HCT116 (cell line): ENCODE data around the gene OTOG. TPM values are rescaled to one million over a fixed set of nuclear protein-coding genes. Genes with fewer than 3 reads are reported as not detected.

Experiments used
- ATAC-seq: fragments of 200-7000 bp; cut with Tn5 transposase; 2 replicates; pipeline ENCODE4 v1.9.1; 2020; ENCODE audit warnings: mild to moderate bottlenecking, moderate library complexity
- BruUV-seq: library from RNA; stranded (reverse); fragments of 400-500 nt; replicated peaks from 2 replicates; lab custom pipeline; 2021; lab: Mats Ljungman, UMichigan
- CTCF ChIA-PET: fragments of 300-600 bp; sonication (Branson Sonifier 250); formaldehyde crosslinking; loops from one replicate; lab custom pipeline; 2021; ENCODE audit warnings: antibody characterized with exemption; lab: Charles Lee
- POLR2A ChIA-PET: fragments of 300-600, 350-600 bp; sonication (Branson Sonifier 250); formaldehyde crosslinking; loops from one replicate; lab custom pipeline; 2021; ENCODE audit warnings: antibody characterized with exemption; lab: Charles Lee
- RAD21 ChIA-PET, 2 experiments: fragments of 300-600 bp; sonication (Branson Sonifier 250); formaldehyde crosslinking; loops; one replicate each; lab custom pipeline; 2023; ENCODE audit warnings: low total read pairs in 2 of 2; ENCODE audit not compliant: uncharacterized antibody in 2 of 2, unreplicated experiment in 2 of 2, low non-redundant PET in 1 of 2; lab: Charles Lee
- DNase-seq: peaks from one replicate; pipeline ENCODE4 v3.0.0-alpha.2; 2010; ENCODE audit warnings: low read depth, low spot score
- H2AFZ ChIP-seq: fragments of 200-600 bp; shearing (Covaris generic), sonication (generic); 2 replicates; pipeline ENCODE4 v1.6.1; 2017; ENCODE audit warnings: low read depth, mixed run types, mixed read lengths, antibody characterized with exemption, low read length; ENCODE audit not compliant: poor library complexity, severe bottlenecking
- H3K27ac ChIP-seq: 2 replicates; pipeline ENCODE4 v1.5.1; 2012; ENCODE audit warnings: low read depth, low read length
- H3K27me3 ChIP-seq: fragments of 200-600 bp; sonication (generic); 2 replicates; pipeline ENCODE4 v1.6.1; 2016; ENCODE audit warnings: mixed run types, low read length, mixed read lengths; ENCODE audit not compliant: insufficient read depth
- H3K36me3 ChIP-seq, 2 experiments: fragments of 200-500 bp in 1 of 2; fragments of 200-600 bp in 1 of 2; sonication (Bioruptor generic) in 1 of 2; sonication (generic) in 1 of 2; 2 replicates each; pipeline versions ENCODE4 v1.5.1 to v1.6.1; 2014 to 2016; ENCODE audit warnings: low read length in 2 of 2, inconsistent platforms in 1 of 2, mixed read lengths in 1 of 2, mixed run types in 1 of 2; ENCODE audit not compliant: insufficient read depth in 2 of 2, control insufficient read depth in 1 of 2
- H3K4me1 ChIP-seq, 2 experiments: fragments of 200-600 bp in 1 of 2; sonication (generic) in 1 of 2; 2 replicates each; pipeline versions ENCODE4 v1.5.1 to v1.6.1; 2012 to 2017; ENCODE audit warnings: low read length in 2 of 2, inconsistent platforms in 1 of 2, mild to moderate bottlenecking in 1 of 2, mixed read lengths in 1 of 2, mixed run types in 1 of 2, moderate library complexity in 1 of 2; ENCODE audit not compliant: insufficient read depth in 2 of 2, control insufficient read depth in 1 of 2
- H3K4me2 ChIP-seq: fragments of 200-600 bp; sonication (generic); 2 replicates; pipeline ENCODE4 v1.6.1; 2017; ENCODE audit warnings: mixed run types, low read length, mixed read lengths
- H3K4me3 ChIP-seq, 2 experiments: fragments of 200-600 bp in 1 of 2; sonication (generic) in 1 of 2; replicated peaks in 1 of 2; 2 replicates each; pipeline ENCODE4 v1.5.1; 2011 to 2016; ENCODE audit warnings: low read length in 2 of 2, control low read depth in 1 of 2, low read depth in 1 of 2, mild to moderate bottlenecking in 1 of 2, mixed read lengths in 1 of 2, mixed run types in 1 of 2
- H3K79me2 ChIP-seq: fragments of 200-600 bp; sonication (generic); 2 replicates; pipeline ENCODE4 v1.6.1; 2017; ENCODE audit warnings: mild to moderate bottlenecking, mixed run types, low read length, moderate library complexity, mixed read lengths; ENCODE audit not compliant: insufficient read depth
- H3K9ac ChIP-seq: fragments of 200-600 bp; sonication (generic); 2 replicates; pipeline ENCODE4 v1.6.1; 2016; ENCODE audit warnings: low read length, mixed read lengths
- H3K9me2 ChIP-seq: fragments of 200-600 bp; sonication (generic), shearing (Covaris generic); 2 replicates; pipeline ENCODE4 v1.6.1; 2017; ENCODE audit warnings: mixed run types, mild to moderate bottlenecking, moderate library complexity; ENCODE audit not compliant: insufficient read depth
- H3K9me3 ChIP-seq, 2 experiments: fragments of 200-500 bp in 1 of 2; fragments of 200-600 bp in 1 of 2; sonication (Bioruptor generic) in 1 of 2; sonication (generic) in 1 of 2; 2 replicates each; pipeline ENCODE4 v1.6.1; 2014 to 2017; ENCODE audit warnings: low read length in 2 of 2, mixed read lengths in 2 of 2, inconsistent platforms in 1 of 2, low read depth in 1 of 2, mild to moderate bottlenecking in 1 of 2, mixed run types in 1 of 2, moderate library complexity in 1 of 2; ENCODE audit not compliant: control insufficient read depth in 1 of 2, insufficient read depth in 1 of 2
- H4K20me1 ChIP-seq: fragments of 200-600 bp; sonication (generic), shearing (Covaris generic); 2 replicates; pipeline ENCODE4 v1.6.1; 2017; ENCODE audit warnings: mixed run types, mild to moderate bottlenecking, moderate library complexity; ENCODE audit not compliant: insufficient read depth
- POLR2A ChIP-seq: IDR thresholded peaks from 2 replicates; pipeline ENCODE4 v1.7.0; 2011; ENCODE audit warnings: borderline replicate concordance; ENCODE audit not compliant: insufficient read depth, insufficient read length; ENCODE audit errors: extremely low read depth
- ZFX ChIP-seq: fragments of 450-650 bp; IDR thresholded peaks from 2 replicates; pipeline ENCODE4 v1.6.1; 2017
- intact Hi-C: fragments of 100-400 bp; cut with micrococcal nuclease; formaldehyde crosslinking; loops from 2 replicates; pipeline ENCODE4 v1.10.0; 2022
- total RNA-seq: library from RNA; stranded (reverse); gene quantifications from one replicate; pipeline ENCODE4 v1.2.1, GENCODE V29; 2021; ENCODE audit not compliant: unreplicated experiment

OTOG gene
- total RNA-seq, 1 experiment from 2014 or later = 0.07 TPM

DNA sequence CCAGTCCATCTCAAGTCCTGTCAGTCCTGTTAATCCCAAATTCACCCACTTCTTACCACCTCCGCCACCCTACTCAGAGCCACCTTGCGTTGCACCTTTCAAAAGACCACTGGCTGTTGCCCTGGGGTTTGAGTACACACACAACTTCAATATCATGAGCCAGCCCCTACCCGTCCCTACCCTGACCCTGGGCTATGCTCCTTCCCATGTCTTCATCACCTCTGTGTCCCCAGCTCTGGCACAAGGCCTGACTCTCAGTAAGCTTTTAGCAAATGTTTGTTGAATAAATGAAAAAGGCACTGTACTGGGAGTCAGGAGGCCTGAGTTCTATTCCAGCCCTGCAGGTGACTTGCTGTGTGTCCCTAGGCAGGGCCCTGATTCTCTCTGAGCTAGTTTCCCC lies 26.5 kb downstream of the OTOG start:
- H3K9me2 ChIP-seq = no peaks in the 10 kb centered on the region
- intact Hi-C loops = no loop called here
- no peak overlapping the region for H3K4me2 ChIP-seq
- H4K20me1 ChIP-seq = no peaks in the 10 kb centered on the region
- H3K79me2 ChIP-seq = no peaks in the 10 kb centered on the region
- CTCF ChIA-PET = no interaction called here
- H3K27me3 ChIP-seq = no peaks in the 10 kb centered on the region; the same call in 1 of the 2 replicates
- H3K27ac ChIP-seq = no peak overlapping the region
- H3K36me3 ChIP-seq = no peaks in the 10 kb centered on the region
- no peaks in the 10 kb centered on the region for H3K9me3 ChIP-seq
- no TSS peak for BruUV-seq
- POLR2A ChIA-PET = interaction anchor here (0.8 kb wide), 1 partner anchor 10 kb away, joined by 3 read pairs; no protein-coding TSS in a partner anchor
- DNase-seq (no peak), ATAC-seq (no peak)
- H3K4me3 ChIP-seq = no peak overlapping the region
- no peak for TF ChIP-seq POLR2A
- no peak overlapping the region for H3K9ac ChIP-seq
- H3K4me1 ChIP-seq = no peaks in the 10 kb centered on the region
- no peak overlapping the region for H2AFZ ChIP-seq
- RAD21 ChIA-PET = no interaction called here

DNA sequence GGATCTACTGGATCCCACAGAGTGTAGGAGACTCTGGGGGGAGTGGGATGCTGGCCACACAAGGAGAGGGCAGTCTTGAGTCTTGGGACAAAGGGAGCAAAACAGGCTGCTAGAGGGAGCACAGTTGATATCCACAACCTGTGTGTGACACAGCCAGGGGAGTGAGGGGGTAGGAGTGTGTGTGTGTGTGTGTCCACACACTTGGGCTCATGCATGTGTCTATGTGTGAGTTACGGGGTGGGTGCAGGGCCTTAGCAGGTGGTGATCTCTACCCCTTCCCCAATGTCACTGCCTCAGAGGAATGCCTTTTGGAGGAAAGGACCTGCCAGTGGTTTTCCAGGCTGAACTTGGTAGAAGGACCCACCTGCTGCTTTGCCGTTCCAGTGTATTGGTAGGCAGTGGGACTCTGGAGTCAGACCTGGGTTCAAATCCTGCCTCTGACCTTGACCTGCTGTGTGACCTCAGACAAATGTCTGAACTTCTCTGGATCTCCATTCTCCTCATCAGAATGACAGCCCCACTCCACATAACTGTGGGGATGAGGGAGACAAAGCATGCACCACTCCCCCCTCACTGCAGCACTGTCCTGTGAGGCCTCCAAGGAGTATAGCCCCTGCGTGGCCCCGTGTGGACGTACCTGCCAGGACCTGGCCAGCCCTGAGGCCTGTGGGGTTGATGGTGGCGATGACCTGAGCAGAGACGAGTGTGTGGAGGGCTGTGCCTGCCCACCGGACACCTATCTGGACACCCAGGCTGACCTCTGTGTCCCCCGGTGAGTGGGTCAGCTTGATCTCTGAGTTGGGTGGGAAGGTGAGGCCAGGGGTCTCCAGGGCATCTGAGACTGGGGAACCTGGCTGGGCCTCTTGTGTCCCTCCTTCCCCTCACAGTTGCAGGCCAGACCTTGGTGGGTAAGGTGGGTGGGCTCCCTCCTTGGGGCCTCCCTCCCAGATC lies 27.4 kb downstream of the OTOG start:
- CTCF ChIA-PET = no interaction called here
- H3K27ac ChIP-seq = no peak overlapping the region
- H3K27me3 ChIP-seq = no peaks in the 10 kb centered on the region; the same call in 1 of the 2 replicates
- intact Hi-C loops = no loop called here
- POLR2A ChIA-PET = interaction anchor here (0.8 kb wide), 1 partner anchor 9 kb away, joined by 3 read pairs; no protein-coding TSS in a partner anchor
- ATAC-seq (no peak), DNase-seq (no peak)
- no peaks in the 10 kb centered on the region for H3K79me2 ChIP-seq
- H3K4me1 ChIP-seq = no peaks in the 10 kb centered on the region
- no peak overlapping the region for H3K4me3 ChIP-seq
- H3K9ac ChIP-seq = no peak overlapping the region
- RAD21 ChIA-PET = no interaction called here
- no peaks in the 10 kb centered on the region for H4K20me1 ChIP-seq
- no peak for TF ChIP-seq ZFX
- no peak overlapping the region for H2AFZ ChIP-seq
- no peaks in the 10 kb centered on the region for H3K9me2 ChIP-seq
- H3K36me3 ChIP-seq = no peaks in the 10 kb centered on the region
- H3K9me3 ChIP-seq = no peaks in the 10 kb centered on the region
- no TSS peak for BruUV-seq
- no peak overlapping the region for H3K4me2 ChIP-seq
